GM12878 (cell line): ENCODE results near the gene KTN1. TPM values are rescaled to one million over a fixed set of nuclear protein-coding genes. Genes with fewer than 3 reads are reported as not detected.

Experiments
- ATAC-seq: fragments of 200-7000 bp; cut with Tn5 transposase; 3 replicates; pipeline ENCODE4 v1.9.1; 2020; ENCODE audit warnings: mild to moderate bottlenecking, moderate library complexity
- BruUV-seq: library from RNA; stranded (reverse); fragments of 400-500 nt; replicated peaks from 2 replicates; lab custom pipeline; 2021; lab: Mats Ljungman, UMichigan
- CTCF ChIA-PET: fragments of 300-600 bp; sonication (Branson Sonifier 250); formaldehyde crosslinking; extraction: SDS; loops from one replicate; lab custom pipeline; 2021; ENCODE audit warnings: inconsistent platforms; lab: Yijun Ruan, JAX
- POLR2A ChIA-PET: fragments of 350-600 bp; formaldehyde crosslinking; extraction: SDS; loops from one replicate; lab custom pipeline; 2021; ENCODE audit warnings: inconsistent platforms; lab: Charles Lee
- RAD21 ChIA-PET: fragments of 300-600 bp; sonication (Branson Sonifier 250); formaldehyde crosslinking; loops from one replicate; lab custom pipeline; 2023; ENCODE audit warnings: antibody characterized with exemption; ENCODE audit not compliant: unreplicated experiment; lab: Charles Lee
- SMC1A ChIA-PET: fragments of 300-600 bp; sonication (Branson Sonifier 250); formaldehyde crosslinking; loops from one replicate; lab custom pipeline; 2023; ENCODE audit not compliant: unreplicated experiment, uncharacterized antibody; lab: Charles Lee
- DNase-seq: peaks from one replicate; pipeline ENCODE4 v3.0.0-alpha.2; 2011; ENCODE audit warnings: low read depth, low spot score
- FAIRE-seq: peaks from 3 replicates; lab custom pipeline; 2011; peaks lifted over from hg19 to GRCh38; lab: Jason Lieb, UNC
- H2AFZ ChIP-seq: 2 replicates; pipeline ENCODE4 v1.6.0; 2011; ENCODE audit warnings: low read depth, low read length, control low read depth; ENCODE audit not compliant: control insufficient read depth
- H3K27ac ChIP-seq: 2 replicates; pipeline ENCODE4 v1.5.1; 2011; ENCODE audit warnings: control low read depth; ENCODE audit not compliant: control insufficient read depth, insufficient read depth
- H3K27me3 ChIP-seq, 2 experiments: replicated peaks in 1 of 2; 2 replicates each; pipeline versions ENCODE4 v1.6.0 to v1.6.1; 2011; ENCODE audit warnings: low read length in 1 of 2; ENCODE audit not compliant: control insufficient read depth in 2 of 2, insufficient read depth in 2 of 2
- H3K36me3 ChIP-seq, 2 experiments: 2 replicates each; pipeline ENCODE4 v1.5.1; 2011; ENCODE audit warnings: low read length in 1 of 2; ENCODE audit not compliant: control insufficient read depth in 2 of 2, insufficient read depth in 2 of 2
- H3K4me1 ChIP-seq: 2 replicates; pipeline ENCODE4 v1.6.1; 2011; ENCODE audit warnings: mild to moderate bottlenecking, low read length, moderate library complexity, mixed read lengths; ENCODE audit not compliant: control insufficient read depth, insufficient read depth
- H3K4me2 ChIP-seq: 2 replicates; pipeline ENCODE4 v1.6.0; 2011; ENCODE audit warnings: control low read depth; ENCODE audit not compliant: control insufficient read depth, insufficient read depth
- H3K4me3 ChIP-seq: fragments of 200-600 bp; sonication (generic); 2 replicates; pipeline ENCODE4 v1.5.1; 2016
- H3K79me2 ChIP-seq: 2 replicates; pipeline ENCODE4 v1.6.0; 2011; ENCODE audit warnings: low read length; ENCODE audit not compliant: control insufficient read depth, insufficient read depth
- H3K9ac ChIP-seq: 2 replicates; pipeline ENCODE4 v1.8.0; 2011; ENCODE audit warnings: low read length, control low read depth, mixed read lengths; ENCODE audit not compliant: control insufficient read depth, insufficient read depth
- H3K9me3 ChIP-seq: replicated peaks from 3 replicates; pipeline ENCODE4 v1.5.1; 2011; ENCODE audit warnings: mild to moderate bottlenecking, low read length; ENCODE audit not compliant: control insufficient read depth, insufficient read depth
- H4K20me1 ChIP-seq: 2 replicates; pipeline ENCODE4 v1.6.0; 2011; ENCODE audit not compliant: control insufficient read depth, insufficient read depth
- CBX3 ChIP-seq: fragments of 200-600 bp; sonication (generic); IDR thresholded peaks from 2 replicates; pipeline ENCODE4 v1.6.1; 2016; ENCODE audit warnings: low read depth, borderline replicate concordance
- DPF2 ChIP-seq: fragments of 450-650 bp; IDR thresholded peaks from 2 replicates; pipeline ENCODE4 v1.6.1; 2017; ENCODE audit warnings: mild to moderate bottlenecking
- ELK1 ChIP-seq: IDR thresholded peaks from 2 replicates; pipeline ENCODE4 v1.6.1; 2012; ENCODE audit warnings: low read depth, low read length, improper control_type of control experiment
- EZH2 ChIP-seq: IDR thresholded peaks from 2 replicates; pipeline ENCODE4 v1.6.1; 2012; ENCODE audit warnings: low read depth, mild to moderate bottlenecking, control low read depth, inconsistent platforms, low read length, borderline replicate concordance; ENCODE audit not compliant: control insufficient read depth
- IRF3 ChIP-seq: fragments of 450-650 bp; IDR thresholded peaks from 2 replicates; pipeline ENCODE4 v1.6.1; 2014; ENCODE audit warnings: mild to moderate bottlenecking
- NR2C1 ChIP-seq: fragments of 450-650 bp; IDR thresholded peaks from 2 replicates; pipeline ENCODE4 v1.6.1; 2017; ENCODE audit warnings: antibody characterized with exemption, mild to moderate bottlenecking, moderate library complexity
- PML ChIP-seq: IDR thresholded peaks from 2 replicates; pipeline ENCODE4 v1.6.1; 2012; ENCODE audit warnings: low read length, inconsistent platforms
- RBBP5 ChIP-seq: fragments of 200-600 bp; sonication (generic); conservative IDR thresholded peaks from 2 replicates; pipeline ENCODE4 v1.6.1; 2016
- RELB ChIP-seq: fragments of 450-650 bp; IDR thresholded peaks from 2 replicates; pipeline ENCODE4 v1.6.1; 2017; ENCODE audit warnings: low read depth, mild to moderate bottlenecking, moderate library complexity
- SMAD1 ChIP-seq: fragments of 450-650 bp; IDR thresholded peaks from 2 replicates; pipeline ENCODE4 v1.6.1; 2018; ENCODE audit warnings: mild to moderate bottlenecking, low read depth; ENCODE audit not compliant: partially characterized antibody
- SUPT20H ChIP-seq: IDR thresholded peaks from 2 replicates; pipeline ENCODE4 v1.6.1; 2011; ENCODE audit warnings: low read depth, mild to moderate bottlenecking, low read length, moderate library complexity, borderline replicate concordance; ENCODE audit not compliant: control insufficient read depth
- TARDBP ChIP-seq: IDR thresholded peaks from 2 replicates; pipeline ENCODE4 v1.6.1; 2016; ENCODE audit warnings: borderline replicate concordance
- TCF3 ChIP-seq: IDR thresholded peaks from 2 replicates; pipeline ENCODE4 v1.6.1; 2012; ENCODE audit warnings: low read depth, mild to moderate bottlenecking, low read length, borderline replicate concordance; ENCODE audit not compliant: insufficient read depth
- ZNF207 ChIP-seq: fragments of 450-650 bp; IDR thresholded peaks from 2 replicates; pipeline ENCODE4 v1.6.1; 2014; ENCODE audit warnings: antibody characterized with exemption, mild to moderate bottlenecking, borderline replicate concordance
- ZNF687 ChIP-seq: fragments of 450-650 bp; IDR thresholded peaks from 2 replicates; pipeline ENCODE4 v1.6.1; 2017; ENCODE audit warnings: mild to moderate bottlenecking, moderate library complexity
- WGBS: methylation state at CpG from one replicate; pipeline ENCODE4 v1.1.6; 2016; ENCODE audit warnings: low lambda C conversion rate; ENCODE audit not compliant: insufficient replicate concordance, insufficient coverage; ENCODE audit errors: missing lambda C conversion rate; 5-methylcytosine and 5-hydroxymethylcytosine counted together
- in situ Hi-C: fragments of 300-500 bp; cut with MboI; formaldehyde crosslinking; loops from 9 replicates; pipeline ENCODE4 v1.14.3; 2018; ENCODE audit warnings: mixed read lengths
- intact Hi-C: fragments of 100-400 bp; cut with micrococcal nuclease; formaldehyde crosslinking; loops from one replicate; pipeline ENCODE4 v1.14.2; 2022; ENCODE audit not compliant: unreplicated experiment
- polyA plus RNA-seq, 11 experiments: library from polyadenylated mRNA; depleted of rRNA in 4 of 11; unstranded in 6 of 11; stranded (reverse) in 5 of 11; fragments of >200 nt; fragmentation: Nextera tagmentation in 4 of 11; fragmentation: Illumina TruSeq in 1 of 11; extraction: Ambion mirVana in 4 of 11; extraction: Trizol in 1 of 11; gene quantifications; 1 replicate in 1 of 11; 2 replicates in 10 of 11; pipeline versions ENCODE4 v1.2.1 to v1.2.3, GENCODE V29; 2011 to 2016; ENCODE audit warnings: inconsistent platforms in 2 of 11, missing spikeins in 2 of 11, low read depth in 1 of 11
- total RNA-seq, 4 experiments: library from RNA; depleted of rRNA in 3 of 4; stranded (reverse); fragments of >200 nt in 3 of 4; fragmentation: Illumina TruSeq in 1 of 4; extraction: Trizol in 1 of 4; gene quantifications; 2 replicates each; pipeline versions ENCODE4 v1.2.1 to v1.2.3, GENCODE V29; 2013 to 2021

Gene KTN1
- total and polyA plus RNA-seq, 10 of the 15 experiments (the other 5 are each of a cell fraction or from before 2014, with no cell fraction given) = 50.6 to 154 (median 84.2) TPM

GRCh38 chr14:55610713-55611370 is 30.8 kb downstream of the KTN1 start:
- WGBS = 95% methylated on average over 11 of the region's 12 CpGs
- Histone ChIP-seq H3K9me3 (no peaks in the 10 kb centered on the region), H3K36me3 (peaks cover 0 to 8% of the 10 kb centered on the region in 2 experiments; a peak in 2 of 4 replicates), H3K4me3 (no peak overlapping the region), H3K79me2 (peaks cover 27% of the 10 kb centered on the region), H3K27ac (no peak overlapping the region), H3K27me3 (no peaks in the 10 kb centered on the region), H3K4me1 (no peaks in the 10 kb centered on the region), H3K4me2 (no peak overlapping the region), H3K9ac (no peak overlapping the region), H4K20me1 (no peaks in the 10 kb centered on the region), H2AFZ (no peak overlapping the region)
- FAIRE-seq (no peak), ATAC-seq (no peak), DNase-seq (no peak)
- TF ChIP-seq DPF2 = no peak
- TF ChIP-seq CBX3 = no peak
- no peak for TF ChIP-seq NR2C1
- no peak for TF ChIP-seq TCF3
- no peak for TF ChIP-seq RELB
- no peak for TF ChIP-seq ZNF207
- TF ChIP-seq PML = no peak
- no peak for TF ChIP-seq IRF3
- no peak for TF ChIP-seq ELK1
- no peak for TF ChIP-seq SMAD1
- TF ChIP-seq RBBP5 = no peak
- no peak for TF ChIP-seq TARDBP
- no peak for TF ChIP-seq ZNF687
- no peak for TF ChIP-seq SUPT20H
- TF ChIP-seq EZH2 = no peak
- ChIA-PET RAD21 (interaction anchor here (0.6 kb wide), 1 partner anchor 863 kb away, joined by 3 read pairs; no protein-coding TSS in a partner anchor), SMC1A (no interaction called here), CTCF (no interaction called here), POLR2A (interaction anchor here (0.6 kb wide), 1 partner anchor 9 kb away, joined by 3 read pairs; no protein-coding TSS in a partner anchor)
- BruUV-seq = no TSS peak
- intact Hi-C loops = no loop called here
- in situ Hi-C loops = no loop called here
